Measurements from ENCODE around the gene PCDH12. TPM values are rescaled to one million over a fixed set of nuclear protein-coding genes. Genes with fewer than 3 reads are reported as not detected.
A peak's percentile ranks its signal among the peaks of the same experiment; 100 is the strongest.

The PCDH12 gene
- total and polyA plus RNA-seq, 9 donors: 0.61 to 11.1 (median 2.1) TPM

DNA sequence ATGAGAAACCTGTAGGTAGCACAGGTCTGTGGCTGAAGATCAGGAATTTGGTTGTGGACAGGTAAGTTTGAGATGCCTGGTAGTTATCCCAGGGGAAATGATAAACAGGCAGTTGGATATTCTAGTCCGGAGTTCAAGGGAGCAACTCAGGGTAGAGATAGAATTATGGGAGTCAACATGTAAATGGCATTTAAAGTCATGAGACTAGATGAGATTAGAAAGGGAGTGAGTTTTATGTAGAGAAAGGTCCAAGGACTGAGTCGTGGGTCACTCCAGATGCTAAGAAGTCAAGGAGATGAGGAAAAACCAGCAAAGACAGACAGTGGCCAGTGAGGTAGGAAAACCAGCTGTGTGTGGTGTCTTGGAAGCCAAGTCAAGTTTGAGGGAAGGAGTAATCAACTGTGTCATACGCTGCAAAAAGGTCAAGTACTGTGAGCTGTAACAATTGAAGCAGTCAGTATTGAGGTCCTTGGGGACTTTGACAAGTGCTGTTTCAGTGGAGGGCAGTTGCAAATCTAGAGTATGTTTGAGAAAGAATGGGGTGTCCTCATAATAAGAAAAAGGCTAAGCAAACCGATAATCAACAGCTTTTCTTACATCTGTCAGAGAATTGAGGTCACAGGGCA is 36.6 kb upstream of the PCDH12 start:
- no peak overlapping the region for H3K27ac ChIP-seq
- DNase-seq: no peak
- no peaks in the 10 kb centered on the region for H3K9me3 ChIP-seq
- no peaks in the 10 kb centered on the region for H3K36me3 ChIP-seq
- TF ChIP-seq, protein P1, sequence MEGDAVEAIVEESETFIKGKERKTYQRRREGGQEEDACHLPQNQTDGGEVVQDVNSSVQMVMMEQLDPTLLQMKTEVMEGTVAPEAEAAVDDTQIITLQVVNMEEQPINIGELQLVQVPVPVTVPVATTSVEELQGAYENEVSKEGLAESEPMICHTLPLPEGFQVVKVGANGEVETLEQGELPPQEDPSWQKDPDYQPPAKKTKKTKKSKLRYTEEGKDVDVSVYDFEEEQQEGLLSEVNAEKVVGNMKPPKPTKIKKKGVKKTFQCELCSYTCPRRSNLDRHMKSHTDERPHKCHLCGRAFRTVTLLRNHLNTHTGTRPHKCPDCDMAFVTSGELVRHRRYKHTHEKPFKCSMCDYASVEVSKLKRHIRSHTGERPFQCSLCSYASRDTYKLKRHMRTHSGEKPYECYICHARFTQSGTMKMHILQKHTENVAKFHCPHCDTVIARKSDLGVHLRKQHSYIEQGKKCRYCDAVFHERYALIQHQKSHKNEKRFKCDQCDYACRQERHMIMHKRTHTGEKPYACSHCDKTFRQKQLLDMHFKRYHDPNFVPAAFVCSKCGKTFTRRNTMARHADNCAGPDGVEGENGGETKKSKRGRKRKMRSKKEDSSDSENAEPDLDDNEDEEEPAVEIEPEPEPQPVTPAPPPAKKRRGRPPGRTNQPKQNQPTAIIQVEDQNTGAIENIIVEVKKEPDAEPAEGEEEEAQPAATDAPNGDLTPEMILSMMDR (IDR thresholded peaks at IDR 0.05): no peak
- TF ChIP-seq POLR2A (IDR thresholded peaks at IDR 0.05) (no peak), EP300 (IDR thresholded peaks at IDR 0.05) (no peak)
- H3K27me3 ChIP-seq: no peaks in the 10 kb centered on the region
- intact Hi-C loops (cut with DNase I): no loop called here
- H3K4me3 ChIP-seq: no peak overlapping the region
- 64 to 73% (median 65%) methylated on average over 4 of the region's 4 CpGs for WGBS, 3 donors
- no peaks in the 10 kb centered on the region for H3K4me1 ChIP-seq (ENCODE audit: insufficient read depth)

DNA sequence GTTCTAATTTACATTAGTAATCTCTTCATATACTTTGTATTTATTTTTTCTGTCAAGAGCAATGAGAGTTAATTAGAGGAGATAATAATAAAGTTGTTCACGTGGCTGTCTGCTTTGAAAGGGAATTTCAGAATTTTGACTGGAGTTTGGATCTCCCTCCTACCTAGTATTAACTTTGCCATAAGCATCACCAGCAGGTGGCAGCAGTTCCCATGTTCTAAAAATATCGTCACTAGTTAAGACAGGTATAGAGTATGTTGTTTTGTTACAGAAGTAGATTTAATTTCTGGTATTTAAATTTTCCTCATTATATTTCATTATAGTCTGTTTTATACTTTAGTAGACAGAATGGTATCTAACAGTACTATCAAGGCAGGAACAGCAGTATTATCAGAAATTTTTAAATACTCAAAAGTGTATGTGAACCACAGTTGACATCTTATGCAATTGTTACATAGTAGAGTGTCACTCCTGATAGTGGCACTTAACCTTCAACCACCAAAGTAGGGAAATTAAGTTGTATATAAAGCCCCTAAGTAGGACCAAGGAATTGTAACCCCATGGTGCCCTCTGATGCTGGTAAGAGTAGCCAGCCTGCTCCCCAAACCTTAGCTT is 34.5 kb upstream of the PCDH12 start:
- no peaks in the 10 kb centered on the region for H3K27me3 ChIP-seq
- DNase-seq: peak; percentile 61 to 79 (median 72)
- intact Hi-C loops (cut with DNase I): loop anchor here in 1 of 4 donors (1.0 kb wide), 1 partner anchor 153 kb away; no protein-coding TSS in a partner anchor
- WGBS, 3 donors: 6 to 12% (median 8%) methylated on average over 2 of the region's 2 CpGs
- H3K27ac ChIP-seq: peak overlapping the region in 1 of 2 donors; percentile 15
- H3K36me3 ChIP-seq: no peaks in the 10 kb centered on the region
- H3K4me3 ChIP-seq: no peak overlapping the region
- TF ChIP-seq, protein P1 (IDR thresholded peaks at IDR 0.05): peak; percentile 42 to 66 (median 65)
- TF ChIP-seq POLR2A (IDR thresholded peaks at IDR 0.05): no peak
- H3K4me1 ChIP-seq (ENCODE audit: insufficient read depth): no peaks in the 10 kb centered on the region
- no peaks in the 10 kb centered on the region for H3K9me3 ChIP-seq

DNA sequence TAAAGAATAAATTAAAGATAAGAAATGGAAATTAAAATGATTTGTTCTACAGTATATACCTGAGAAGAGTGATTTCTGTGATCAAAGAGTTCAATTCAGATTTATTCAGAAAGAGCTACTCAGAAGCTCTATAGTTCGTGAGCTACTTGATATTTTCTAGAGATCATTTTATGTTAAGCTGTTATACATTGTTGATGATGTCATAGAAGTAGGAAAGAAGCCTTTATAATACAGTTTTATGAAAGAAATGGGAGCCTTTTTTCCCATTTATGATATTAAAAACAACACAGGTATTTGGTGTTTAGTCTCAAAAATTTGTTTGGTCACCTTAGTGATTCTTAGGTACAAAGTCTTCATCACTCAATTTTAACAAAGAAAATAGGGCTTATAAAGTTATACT is 31.7 kb upstream of the PCDH12 start:
- Histone ChIP-seq H3K36me3 (no peaks in the 10 kb centered on the region), H3K4me1 (ENCODE audit: insufficient read depth) (no peaks in the 10 kb centered on the region), H3K4me3 (no peak overlapping the region), H3K9me3 (no peaks in the 10 kb centered on the region), H3K27me3 (no peaks in the 10 kb centered on the region), H3K27ac (no peak overlapping the region)
- intact Hi-C loops (cut with DNase I): no loop called here
- DNase-seq: no peak
- TF ChIP-seq, protein P1 (IDR thresholded peaks at IDR 0.05): no peak
- WGBS, 3 donors: 0 to 51% (median 3%) methylated on average over 1 of the region's 1 CpG

DNA sequence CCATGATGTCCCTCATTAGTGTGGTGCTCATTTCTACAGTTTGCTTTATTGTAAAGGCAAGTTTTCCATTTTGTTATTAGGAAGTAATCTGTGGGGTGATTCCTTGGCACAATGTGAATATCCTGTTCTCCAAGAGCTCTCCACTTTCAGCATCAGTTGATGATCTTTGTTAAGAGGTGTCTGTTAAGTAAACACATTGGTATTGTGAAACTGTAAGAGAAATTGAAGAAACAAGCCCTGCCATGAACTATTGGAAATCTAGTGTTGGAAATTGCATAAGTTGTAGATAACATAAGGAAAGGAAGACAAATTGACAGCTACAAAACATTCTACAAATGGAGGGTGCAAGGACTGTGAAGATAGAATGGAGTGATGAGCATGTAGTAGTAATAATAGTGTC is 28.1 kb upstream of the PCDH12 start:
- intact Hi-C loops (cut with DNase I): no loop called here
- no peaks in the 10 kb centered on the region for H3K9me3 ChIP-seq
- TF ChIP-seq POLR2A (IDR thresholded peaks at IDR 0.05) (no peak), EP300 (IDR thresholded peaks at IDR 0.05) (no peak)
- TF ChIP-seq, protein P1 (IDR thresholded peaks at IDR 0.05): no peak
- H3K4me3 ChIP-seq: no peak overlapping the region
- H3K27me3 ChIP-seq: no peaks in the 10 kb centered on the region
- no peak overlapping the region for H3K27ac ChIP-seq
- no peaks in the 10 kb centered on the region for H3K4me1 ChIP-seq (ENCODE audit: insufficient read depth)
- H3K36me3 ChIP-seq: no peaks in the 10 kb centered on the region
- DNase-seq: no peak
